ENCODE results near the gene DEFB123. TPM values are rescaled to one million over a fixed set of nuclear protein-coding genes. Genes with fewer than 3 reads are reported as not detected.

The DEFB123 gene
- total RNA-seq, 4 donors from 2014 or later, result not detected

GRCh38 chr20:31489152-31489551 is 48.7 kb downstream of the DEFB123 start:
- TF ChIP-seq POLR2A (IDR thresholded peaks at IDR 0.05) (no peak), CTCF (IDR thresholded peaks at IDR 0.05) (no peak)
- DNase-seq (ENCODE audit: low spot score in 2 of 2), result no peak
- intact Hi-C loops (cut with DNase I; ENCODE audit: low total_unique reads), result no loop called here
- no peak overlapping the region for H3K4me3 ChIP-seq (ENCODE audit: low read depth, poor library complexity, severe bottlenecking)
- WGBS, 2 donors, result 70 to 80% methylated on average over 3 of the region's 3 CpGs

GRCh38 chr20:31490752-31491151 is 50.3 kb downstream of the DEFB123 start:
- WGBS, 2 donors, result 87 to 89% methylated on average over 3 of the region's 3 CpGs
- DNase-seq (ENCODE audit: low spot score in 2 of 2), result no peak
- TF ChIP-seq POLR2A (IDR thresholded peaks at IDR 0.05), result no peak
- no peak for TF ChIP-seq CTCF (IDR thresholded peaks at IDR 0.05)
- intact Hi-C loops (cut with DNase I; ENCODE audit: low total_unique reads), result no loop called here
- no peak overlapping the region for H3K4me3 ChIP-seq (ENCODE audit: low read depth, poor library complexity, severe bottlenecking)

GRCh38 chr20:31494131-31494530 is 53.7 kb downstream of the DEFB123 start:
- no peak for DNase-seq (ENCODE audit: low spot score in 2 of 2)
- no peak overlapping the region for H3K4me3 ChIP-seq (ENCODE audit: low read depth, poor library complexity, severe bottlenecking)
- intact Hi-C loops (cut with DNase I; ENCODE audit: low total_unique reads), result no loop called here
- WGBS, 2 donors, result 38 to 54% methylated on average over 2 of the region's 2 CpGs
- TF ChIP-seq CTCF (IDR thresholded peaks at IDR 0.05) (no peak), POLR2A (IDR thresholded peaks at IDR 0.05) (no peak)

- peak in 1 of 2 donors; percentile 92 for DNase-seq (ENCODE audit: low spot score in 2 of 2)
- 11% methylated on average over 13 to 14 of the region's 15 CpGs for WGBS, 2 donors
- no peak for TF ChIP-seq CTCF (IDR thresholded peaks at IDR 0.05)
- TF ChIP-seq POLR2A (IDR thresholded peaks at IDR 0.05), result no peak
- intact Hi-C loops (cut with DNase I; ENCODE audit: low total_unique reads), result no loop called here
- no peak overlapping the region for H3K4me3 ChIP-seq (ENCODE audit: low read depth, poor library complexity, severe bottlenecking)
These were observed 56.4 kb downstream of the DEFB123 start for GRCh38 chr20:31496761-31497295.

- no peak for DNase-seq (ENCODE audit: low spot score in 2 of 2)
- no peak overlapping the region for H3K4me3 ChIP-seq (ENCODE audit: low read depth, poor library complexity, severe bottlenecking)
- TF ChIP-seq POLR2A (IDR thresholded peaks at IDR 0.05) (no peak), CTCF (IDR thresholded peaks at IDR 0.05) (no peak)
- 29 to 42% methylated on average over 6 of the region's 6 CpGs for WGBS, 2 donors
- intact Hi-C loops (cut with DNase I; ENCODE audit: low total_unique reads), result no loop called here
These were observed 57.6 kb downstream of the DEFB123 start for GRCh38 chr20:31497838-31498540.

Other genes with a start within 250 kb of the DEFB123 start
- gene DEFB115, start 183.0 kb upstream of the DEFB123 start, total RNA-seq, result not detected
- not detected for gene DEFB116, start 132.0 kb upstream of the DEFB123 start, total RNA-seq
- not detected for gene DEFB118, start 72.0 kb upstream of the DEFB123 start, total RNA-seq
- gene DEFB119, start 50.0 kb upstream of the DEFB123 start, total RNA-seq, result not detected
- gene DEFB121, start 34.4 kb upstream of the DEFB123 start, total RNA-seq, result not detected
- not detected for gene DEFB124, start 34.5 kb downstream of the DEFB123 start, total RNA-seq
- 1 to 10 TPM in 3 of 4 donors, not detected in 1; 1.3 to 4.4 (median 2.9) TPM for gene REM1, start 34.7 kb downstream of the DEFB123 start, total RNA-seq
- 10 to 100 TPM; 35.0 to 51.9 (median 44.2) TPM for gene HM13, start 73.8 kb downstream of the DEFB123 start, total RNA-seq
- gene ID1, start 164.7 kb downstream of the DEFB123 start, total RNA-seq, result 100 to 1,000 TPM; 237 to 353 (median 301) TPM
- gene COX4I2, start 197.3 kb downstream of the DEFB123 start, total RNA-seq, result 10 to 100 TPM in 1 of 4 donors, 1 to 10 TPM in 2, under 1 TPM in 1; 0.67 to 19.0 (median 3.3) TPM

Data from lower leg skin (tissue), 4 donors.